HEK293 (cell line): ENCODE results near the gene STAT3.
"Not testable (repeated sequence)": the region's sequence is repeated elsewhere in the genome, so short reads cannot be mapped to it uniquely, and the experiment has no call there.

Experiments used
- CTCF ChIA-PET: fragments of 350-600 bp; formaldehyde crosslinking; extraction: SDS; loops from one replicate; lab custom pipeline; 2021; ENCODE audit warnings: antibody characterized with exemption; lab: Yijun Ruan, JAX
- POLR2A ChIA-PET: fragments of 300-600 bp; formaldehyde crosslinking; extraction: SDS; loops from one replicate; lab custom pipeline; 2020; ENCODE audit warnings: antibody characterized with exemption, inconsistent platforms; lab: Yijun Ruan, JAX
- H3K27ac ChIP-seq: fragments of 200-500 bp; sonication (Bioruptor generic); 2 replicates; pipeline ENCODE4 v1.5.1; 2014; ENCODE audit warnings: low read depth, low read length, control low read depth, inconsistent platforms; ENCODE audit errors: extremely low read depth
- H3K36me3 ChIP-seq, 2 experiments: fragments of 200-500 bp in 1 of 2; sonication (Bioruptor generic) in 1 of 2; 1 replicate in 1 of 2; 2 replicates in 1 of 2; pipeline ENCODE4 v1.5.1; 2014 to 2017; ENCODE audit warnings: inconsistent platforms in 2 of 2, low read length in 2 of 2; ENCODE audit not compliant: control insufficient read depth in 2 of 2, insufficient read depth in 1 of 2
- H3K4me1 ChIP-seq: fragments of 200-500 bp; sonication (Bioruptor generic); 2 replicates; pipeline ENCODE4 v1.5.1; 2014; ENCODE audit warnings: mild to moderate bottlenecking, low read length, inconsistent platforms; ENCODE audit not compliant: control insufficient read depth, insufficient read depth
- H3K4me3 ChIP-seq: 2 replicates; pipeline ENCODE4 v1.5.1; 2011; ENCODE audit warnings: low read depth, mild to moderate bottlenecking, control low read depth, low read length, moderate library complexity
- H3K9me3 ChIP-seq: fragments of 200-500 bp; sonication (Bioruptor generic); 2 replicates; pipeline ENCODE4 v1.5.1; 2014; ENCODE audit warnings: low read depth, low read length, inconsistent platforms; ENCODE audit not compliant: control insufficient read depth, insufficient read depth
- BCL11A ChIP-seq: fragments of 450-650 bp; formaldehyde crosslinking; IDR thresholded peaks from 2 replicates; pipeline ENCODE4 v1.5.1; 2016; ENCODE audit warnings: low read depth, missing biosample characterization, missing genetic modification characterization
- PRDM1 ChIP-seq: fragments of 450-650 bp; formaldehyde crosslinking; IDR thresholded peaks from 2 replicates; pipeline ENCODE4; 2016; ENCODE audit warnings: missing biosample characterization, missing genetic modification characterization
- SETDB1 ChIP-seq: IDR thresholded peaks from one replicate; pipeline ENCODE4 v1.6.1; 2017; ENCODE audit warnings: mild to moderate bottlenecking, low read length, moderate library complexity, mixed read lengths; ENCODE audit not compliant: insufficient read length
- YY1 ChIP-seq: fragments of 450-650 bp; formaldehyde crosslinking; IDR thresholded peaks from 2 replicates; pipeline ENCODE4 v1.5.1; 2018; ENCODE audit warnings: missing biosample characterization, missing genetic modification characterization
- ZNF23 ChIP-seq: fragments of 450-650 bp; formaldehyde crosslinking; IDR thresholded peaks from 2 replicates; pipeline ENCODE4 v1.5.1; 2016; ENCODE audit warnings: missing biosample characterization, missing genetic modification characterization, borderline replicate concordance
- ZNF311 ChIP-seq: fragments of 450-650 bp; formaldehyde crosslinking; IDR thresholded peaks from 2 replicates; pipeline ENCODE4 v1.5.1; 2017; ENCODE audit warnings: missing biosample characterization, missing genetic modification characterization, borderline replicate concordance
- ZNF37A ChIP-seq: fragments of 450-650 bp; IDR thresholded peaks from 2 replicates; pipeline ENCODE4 v1.5.1; 2018; ENCODE audit warnings: missing biosample characterization, missing genetic modification characterization
- ZNF555 ChIP-seq: fragments of 450-650 bp; formaldehyde crosslinking; conservative IDR thresholded peaks from 2 replicates; pipeline ENCODE4 v1.5.1; 2017; ENCODE audit warnings: missing biosample characterization, mild to moderate bottlenecking, missing genetic modification characterization, inconsistent platforms
- ZNF610 ChIP-seq: fragments of 450-650 bp; formaldehyde crosslinking; IDR thresholded peaks from 2 replicates; pipeline ENCODE4 v1.5.1; 2016; ENCODE audit warnings: missing biosample characterization, missing genetic modification characterization, borderline replicate concordance
- ZNF670 ChIP-seq: fragments of 450-650 bp; formaldehyde crosslinking; IDR thresholded peaks from 2 replicates; pipeline ENCODE4 v1.5.1; 2016; ENCODE audit warnings: missing biosample characterization, missing genetic modification characterization, low read depth
- TF ChIP-seq, protein P1 (sequence below): fragments of 450-650 bp; formaldehyde crosslinking; IDR thresholded peaks from 2 replicates; pipeline ENCODE4 v1.5.1; 2016; ENCODE audit warnings: missing biosample characterization, missing genetic modification characterization
- TF ChIP-seq, protein P2 (sequence below): fragments of 450-650 bp; formaldehyde crosslinking; IDR thresholded peaks from 2 replicates; pipeline ENCODE4 v1.5.1; 2016; ENCODE audit warnings: missing biosample characterization, missing genetic modification characterization
- TF ChIP-seq, protein P3 (sequence below): fragments of 450-650 bp; formaldehyde crosslinking; IDR thresholded peaks from 2 replicates; pipeline ENCODE4 v1.5.1; 2016; ENCODE audit warnings: missing biosample characterization, missing genetic modification characterization
- TF ChIP-seq, protein P4 (sequence below): fragments of 450-650 bp; formaldehyde crosslinking; IDR thresholded peaks from 2 replicates; pipeline ENCODE4 v1.5.1; 2016; ENCODE audit warnings: missing biosample characterization, missing genetic modification characterization
- TF ChIP-seq, protein P5 (sequence below): fragments of 450-650 bp; formaldehyde crosslinking; IDR thresholded peaks from 2 replicates; pipeline ENCODE4 v1.5.1; 2017; ENCODE audit warnings: missing biosample characterization, missing genetic modification characterization

Gene STAT3

DNA sequence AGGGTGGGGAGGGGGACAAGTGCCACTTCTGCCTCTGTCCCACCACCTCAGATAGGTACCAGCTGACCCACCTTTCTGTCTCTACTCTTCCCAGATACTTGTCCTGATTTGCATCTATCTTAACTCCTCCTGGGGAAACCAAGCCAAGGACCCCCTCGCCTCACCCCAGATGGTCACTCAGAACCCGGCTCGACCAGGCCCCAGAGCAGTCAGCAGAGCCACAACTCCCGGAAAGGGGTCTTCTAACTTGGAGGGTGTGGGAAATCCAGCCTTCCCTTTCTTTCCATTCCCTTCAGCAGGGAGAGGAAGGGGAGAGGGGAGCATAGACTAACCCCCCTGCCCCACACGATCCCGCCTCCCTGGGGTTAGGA is 32.9 kb upstream of the STAT3 start:
- H3K36me3 ChIP-seq, result no peaks in the 10 kb centered on the region; a peak in 1 of 3 replicates
- H3K4me3 ChIP-seq, result peak overlapping the region; percentile 79
- H3K9me3 ChIP-seq, result no peaks in the 10 kb centered on the region
- H3K27ac ChIP-seq, result peak overlapping the region; percentile 12; the same call in 1 of the 2 replicates
- POLR2A ChIA-PET, result no interaction called here
- H3K4me1 ChIP-seq, result peaks cover 2% of the 10 kb centered on the region
- CTCF ChIA-PET, result interaction anchor here (1.3 to 7.0 kb wide), 2 partner anchors 15 to 98 kb away, joined by 3 to 33 read pairs; no protein-coding TSS in a partner anchor
- TF ChIP-seq ZNF37A (tag by site-specific recombination) (no peak), PRDM1 (tag by site-specific recombination) (0 out of 2 replicates have a peak, but pooled peaks have one; percentile 36)
- TF ChIP-seq, all 188 proteins: peak for 1

DNA sequence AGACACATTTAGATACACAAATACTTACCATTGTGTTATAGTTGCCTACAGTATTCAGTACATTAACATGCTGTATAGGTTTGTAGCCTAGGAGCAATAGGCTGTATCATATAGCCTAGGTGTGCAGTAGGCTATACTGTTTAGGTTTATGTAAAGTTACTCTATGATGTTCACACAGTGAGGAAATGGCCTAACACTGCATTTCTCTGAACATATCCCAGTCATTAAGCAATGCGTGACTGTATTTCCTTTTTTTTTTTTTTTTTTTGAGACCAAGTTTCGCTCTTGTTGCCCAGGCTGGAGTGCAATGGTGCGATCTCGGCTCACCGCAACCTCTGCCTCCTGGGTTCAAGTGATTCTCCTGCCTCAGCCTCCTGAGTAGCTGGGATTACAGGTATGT is 29.7 kb upstream of the STAT3 start:
- H3K4me1 ChIP-seq, H3K27ac ChIP-seq, H3K9me3 ChIP-seq, H3K4me3 ChIP-seq, POLR2A ChIA-PET, H3K36me3 ChIP-seq, CTCF ChIA-PET: not testable (repeated sequence)

DNA sequence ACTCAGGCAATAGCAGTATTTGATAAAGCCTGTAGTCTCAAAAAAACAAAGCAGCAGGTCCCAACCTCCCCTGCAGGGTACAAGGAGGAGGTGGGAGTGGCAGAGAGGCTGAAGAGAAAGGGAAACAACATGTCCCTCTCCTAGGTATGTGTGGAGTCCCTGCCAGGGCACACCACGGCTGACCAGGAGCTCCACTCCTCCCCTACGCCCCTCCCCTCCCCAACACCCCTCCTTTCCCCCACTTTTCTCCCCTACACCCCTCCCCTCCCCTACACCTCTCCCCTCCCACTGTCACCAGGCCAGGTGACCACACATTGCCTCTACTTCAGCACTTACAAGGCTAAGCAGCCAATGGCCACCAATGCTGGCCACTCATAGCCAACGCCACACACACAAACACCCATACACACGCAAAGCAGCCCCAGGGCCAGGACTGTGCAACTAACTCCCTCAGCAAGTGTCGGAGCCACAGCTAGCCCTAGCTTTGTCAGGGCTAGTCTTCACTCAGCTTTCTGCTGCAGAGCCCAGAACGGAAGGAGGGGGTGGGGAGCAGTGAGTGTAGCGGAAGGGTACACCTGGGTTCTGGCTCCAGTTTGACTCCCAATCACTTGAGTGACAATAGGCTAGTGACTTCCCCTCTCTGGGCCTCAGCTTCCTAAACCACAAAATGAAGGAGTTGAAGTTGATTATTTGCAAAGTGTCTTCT is 26.6 kb upstream of the STAT3 start:
- Histone ChIP-seq H3K9me3 (no peaks in the 10 kb centered on the region), H3K4me1 (0 out of 2 replicates have a peak, but pooled peaks cover 3% of the 10 kb centered on the region), H3K36me3 (no peaks in the 10 kb centered on the region; a peak in 1 of 3 replicates), H3K27ac (no peak overlapping the region), H3K4me3 (no peak overlapping the region)
- POLR2A ChIA-PET, result interaction anchor here (1.0 to 6.3 kb wide), 3 partner anchors 8 to 46 kb away, joined by 3 to 53 read pairs (median 4); partner anchors contain the start of gene CAVIN1
- no peak for TF ChIP-seq ZNF610 (tag by site-specific recombination)
- TF ChIP-seq YY1, result no peak
- TF ChIP-seq ZNF670 (tag by site-specific recombination), result no peak
- TF ChIP-seq ZNF555 (tag by site-specific recombination), result no peak
- TF ChIP-seq, protein P1, sequence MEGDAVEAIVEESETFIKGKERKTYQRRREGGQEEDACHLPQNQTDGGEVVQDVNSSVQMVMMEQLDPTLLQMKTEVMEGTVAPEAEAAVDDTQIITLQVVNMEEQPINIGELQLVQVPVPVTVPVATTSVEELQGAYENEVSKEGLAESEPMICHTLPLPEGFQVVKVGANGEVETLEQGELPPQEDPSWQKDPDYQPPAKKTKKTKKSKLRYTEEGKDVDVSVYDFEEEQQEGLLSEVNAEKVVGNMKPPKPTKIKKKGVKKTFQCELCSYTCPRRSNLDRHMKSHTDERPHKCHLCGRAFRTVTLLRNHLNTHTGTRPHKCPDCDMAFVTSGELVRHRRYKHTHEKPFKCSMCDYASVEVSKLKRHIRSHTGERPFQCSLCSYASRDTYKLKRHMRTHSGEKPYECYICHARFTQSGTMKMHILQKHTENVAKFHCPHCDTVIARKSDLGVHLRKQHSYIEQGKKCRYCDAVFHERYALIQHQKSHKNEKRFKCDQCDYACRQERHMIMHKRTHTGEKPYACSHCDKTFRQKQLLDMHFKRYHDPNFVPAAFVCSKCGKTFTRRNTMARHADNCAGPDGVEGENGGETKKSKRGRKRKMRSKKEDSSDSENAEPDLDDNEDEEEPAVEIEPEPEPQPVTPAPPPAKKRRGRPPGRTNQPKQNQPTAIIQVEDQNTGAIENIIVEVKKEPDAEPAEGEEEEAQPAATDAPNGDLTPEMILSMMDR (tag by site-specific recombination), result no peak
- TF ChIP-seq ZNF23 (tag by site-specific recombination), result no peak
- TF ChIP-seq, protein P2, sequence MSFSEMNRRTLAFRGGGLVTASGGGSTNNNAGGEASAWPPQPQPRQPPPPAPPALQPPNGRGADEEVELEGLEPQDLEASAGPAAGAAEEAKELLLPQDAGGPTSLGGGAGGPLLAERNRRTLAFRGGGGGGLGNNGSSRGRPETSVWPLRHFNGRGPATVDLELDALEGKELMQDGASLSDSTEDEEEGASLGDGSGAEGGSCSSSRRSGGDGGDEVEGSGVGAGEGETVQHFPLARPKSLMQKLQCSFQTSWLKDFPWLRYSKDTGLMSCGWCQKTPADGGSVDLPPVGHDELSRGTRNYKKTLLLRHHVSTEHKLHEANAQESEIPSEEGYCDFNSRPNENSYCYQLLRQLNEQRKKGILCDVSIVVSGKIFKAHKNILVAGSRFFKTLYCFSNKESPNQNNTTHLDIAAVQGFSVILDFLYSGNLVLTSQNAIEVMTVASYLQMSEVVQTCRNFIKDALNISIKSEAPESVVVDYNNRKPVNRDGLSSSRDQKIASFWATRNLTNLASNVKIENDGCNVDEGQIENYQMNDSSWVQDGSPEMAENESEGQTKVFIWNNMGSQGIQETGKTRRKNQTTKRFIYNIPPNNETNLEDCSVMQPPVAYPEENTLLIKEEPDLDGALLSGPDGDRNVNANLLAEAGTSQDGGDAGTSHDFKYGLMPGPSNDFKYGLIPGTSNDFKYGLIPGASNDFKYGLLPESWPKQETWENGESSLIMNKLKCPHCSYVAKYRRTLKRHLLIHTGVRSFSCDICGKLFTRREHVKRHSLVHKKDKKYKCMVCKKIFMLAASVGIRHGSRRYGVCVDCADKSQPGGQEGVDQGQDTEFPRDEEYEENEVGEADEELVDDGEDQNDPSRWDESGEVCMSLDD (tag by site-specific recombination), result no peak
- TF ChIP-seq ZNF311, result no peak
- TF ChIP-seq BCL11A (tag by site-specific recombination), result no peak
- no peak for TF ChIP-seq SETDB1
- TF ChIP-seq, protein P3, sequence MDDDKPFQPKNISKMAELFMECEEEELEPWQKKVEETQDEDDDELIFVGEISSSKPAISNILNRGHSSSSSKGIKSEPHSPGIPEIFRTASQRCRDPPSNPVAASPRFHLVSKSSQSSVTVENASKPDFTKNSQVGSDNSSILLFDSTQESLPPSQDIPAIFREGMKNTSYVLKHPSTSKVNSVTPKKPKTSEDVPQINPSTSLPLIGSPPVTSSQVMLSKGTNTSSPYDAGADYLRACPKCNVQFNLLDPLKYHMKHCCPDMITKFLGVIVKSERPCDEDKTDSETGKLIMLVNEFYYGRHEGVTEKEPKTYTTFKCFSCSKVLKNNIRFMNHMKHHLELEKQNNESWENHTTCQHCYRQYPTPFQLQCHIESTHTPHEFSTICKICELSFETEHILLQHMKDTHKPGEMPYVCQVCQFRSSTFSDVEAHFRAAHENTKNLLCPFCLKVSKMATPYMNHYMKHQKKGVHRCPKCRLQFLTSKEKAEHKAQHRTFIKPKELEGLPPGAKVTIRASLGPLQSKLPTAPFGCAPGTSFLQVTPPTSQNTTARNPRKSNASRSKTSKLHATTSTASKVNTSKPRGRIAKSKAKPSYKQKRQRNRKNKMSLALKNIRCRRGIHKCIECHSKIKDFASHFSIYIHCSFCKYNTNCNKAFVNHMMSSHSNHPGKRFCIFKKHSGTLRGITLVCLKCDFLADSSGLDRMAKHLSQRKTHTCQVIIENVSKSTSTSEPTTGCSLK, result no peak
- TF ChIP-seq, protein P4, sequence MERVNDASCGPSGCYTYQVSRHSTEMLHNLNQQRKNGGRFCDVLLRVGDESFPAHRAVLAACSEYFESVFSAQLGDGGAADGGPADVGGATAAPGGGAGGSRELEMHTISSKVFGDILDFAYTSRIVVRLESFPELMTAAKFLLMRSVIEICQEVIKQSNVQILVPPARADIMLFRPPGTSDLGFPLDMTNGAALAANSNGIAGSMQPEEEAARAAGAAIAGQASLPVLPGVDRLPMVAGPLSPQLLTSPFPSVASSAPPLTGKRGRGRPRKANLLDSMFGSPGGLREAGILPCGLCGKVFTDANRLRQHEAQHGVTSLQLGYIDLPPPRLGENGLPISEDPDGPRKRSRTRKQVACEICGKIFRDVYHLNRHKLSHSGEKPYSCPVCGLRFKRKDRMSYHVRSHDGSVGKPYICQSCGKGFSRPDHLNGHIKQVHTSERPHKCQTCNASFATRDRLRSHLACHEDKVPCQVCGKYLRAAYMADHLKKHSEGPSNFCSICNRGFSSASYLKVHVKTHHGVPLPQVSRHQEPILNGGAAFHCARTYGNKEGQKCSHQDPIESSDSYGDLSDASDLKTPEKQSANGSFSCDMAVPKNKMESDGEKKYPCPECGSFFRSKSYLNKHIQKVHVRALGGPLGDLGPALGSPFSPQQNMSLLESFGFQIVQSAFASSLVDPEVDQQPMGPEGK, result no peak
- TF ChIP-seq, protein P5, sequence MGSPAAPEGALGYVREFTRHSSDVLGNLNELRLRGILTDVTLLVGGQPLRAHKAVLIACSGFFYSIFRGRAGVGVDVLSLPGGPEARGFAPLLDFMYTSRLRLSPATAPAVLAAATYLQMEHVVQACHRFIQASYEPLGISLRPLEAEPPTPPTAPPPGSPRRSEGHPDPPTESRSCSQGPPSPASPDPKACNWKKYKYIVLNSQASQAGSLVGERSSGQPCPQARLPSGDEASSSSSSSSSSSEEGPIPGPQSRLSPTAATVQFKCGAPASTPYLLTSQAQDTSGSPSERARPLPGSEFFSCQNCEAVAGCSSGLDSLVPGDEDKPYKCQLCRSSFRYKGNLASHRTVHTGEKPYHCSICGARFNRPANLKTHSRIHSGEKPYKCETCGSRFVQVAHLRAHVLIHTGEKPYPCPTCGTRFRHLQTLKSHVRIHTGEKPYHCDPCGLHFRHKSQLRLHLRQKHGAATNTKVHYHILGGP (tag by site-specific recombination), result no peak
- CTCF ChIA-PET, result interaction anchor here (0.5 to 3.4 kb wide), 6 partner anchors 8 to 260 kb away, joined by 3 to 13 read pairs (median 6); no protein-coding TSS in a partner anchor
